GM23338 (cell line): ENCODE data around the gene TSPAN5. TPM values are rescaled to one million over a fixed set of nuclear protein-coding genes. Genes with fewer than 3 reads are reported as not detected.

Experiments used
- ATAC-seq: fragments of 200-7000 bp; cut with Tn5 transposase; 3 replicates; pipeline ENCODE4 v1.9.1; 2020
- DNase-seq: peaks from one replicate; pipeline ENCODE4 v3.0.0-alpha.2; 2015; ENCODE audit warnings: low spot score
- H2AFZ ChIP-seq: fragments of 200-600 bp; sonication (generic); 2 replicates; pipeline ENCODE4 v1.8.0; 2016; ENCODE audit warnings: antibody characterized with exemption, mild to moderate bottlenecking, moderate library complexity
- H3F3A ChIP-seq: fragments of 200-600 bp; sonication (generic); replicated peaks from 2 replicates; pipeline ENCODE4 v1.8.0; 2017; ENCODE audit warnings: antibody characterized with exemption, mixed run types, low read depth
- H3K27ac ChIP-seq: fragments of 200-600 bp; sonication (generic); 2 replicates; pipeline ENCODE4 v1.6.1; 2016; ENCODE audit warnings: low read depth
- H3K27me3 ChIP-seq: fragments of 200-600 bp; sonication (generic); 2 replicates; pipeline ENCODE4 v1.8.0; 2016; ENCODE audit warnings: mild to moderate bottlenecking, mixed run types, moderate library complexity; ENCODE audit not compliant: insufficient read depth
- H3K36me3 ChIP-seq: fragments of 200-600 bp; sonication (generic); 2 replicates; pipeline ENCODE4 v1.8.0; 2016; ENCODE audit warnings: mild to moderate bottlenecking; ENCODE audit not compliant: insufficient read depth
- H3K4me1 ChIP-seq: fragments of 200-600 bp; sonication (generic); 2 replicates; pipeline ENCODE4 v1.8.0; 2016; ENCODE audit warnings: mild to moderate bottlenecking, moderate library complexity; ENCODE audit not compliant: insufficient read depth
- H3K4me2 ChIP-seq: fragments of 200-600 bp; sonication (generic); 2 replicates; pipeline ENCODE4 v1.7.1; 2017; ENCODE audit warnings: mixed run types
- H3K4me3 ChIP-seq: fragments of 200-600 bp; sonication (generic); 2 replicates; pipeline ENCODE4 v1.6.1; 2016; ENCODE audit warnings: mixed run types
- H3K79me2 ChIP-seq: fragments of 200-600 bp; sonication (generic); replicated peaks from 2 replicates; pipeline ENCODE4 v1.8.0; 2017; ENCODE audit warnings: mild to moderate bottlenecking; ENCODE audit not compliant: insufficient read depth
- H3K9me2 ChIP-seq: fragments of 200-600 bp; sonication (generic); 2 replicates; pipeline ENCODE4 v1.8.0; 2017; ENCODE audit not compliant: insufficient read depth
- H4K20me1 ChIP-seq: fragments of 200-600 bp; sonication (generic); replicated peaks from 2 replicates; pipeline ENCODE4 v1.8.0; 2017; ENCODE audit warnings: mild to moderate bottlenecking; ENCODE audit not compliant: insufficient read depth
- H3K27ac Mint-ChIP-seq: 2 replicates; pipeline ENCODE4 v1.8.0; 2020; ENCODE audit warnings: inconsistent platforms, mild to moderate bottlenecking, moderate library complexity, mixed read lengths
- H3K27me3 Mint-ChIP-seq: 3 replicates; pipeline ENCODE4 v1.8.0; 2022; ENCODE audit warnings: low read depth, mild to moderate bottlenecking, moderate library complexity, mixed read lengths, inconsistent platforms; ENCODE audit not compliant: insufficient read depth, poor library complexity
- H3K36me3 Mint-ChIP-seq: 3 replicates; pipeline ENCODE4 v1.8.0; 2021; ENCODE audit warnings: low read depth, mild to moderate bottlenecking, inconsistent platforms, moderate library complexity, mixed read lengths
- H3K4me1 Mint-ChIP-seq: 3 replicates; pipeline ENCODE4 v1.8.0; 2020; ENCODE audit warnings: mild to moderate bottlenecking, inconsistent platforms, mixed read lengths
- H3K4me3 Mint-ChIP-seq: 3 replicates; pipeline ENCODE4 v1.8.0; 2021; ENCODE audit warnings: moderate library complexity, mild to moderate bottlenecking, inconsistent platforms, mixed read lengths
- H3K9me3 Mint-ChIP-seq: 3 replicates; pipeline ENCODE4 v1.8.0; 2020; ENCODE audit warnings: moderate library complexity, mild to moderate bottlenecking, inconsistent platforms, mixed read lengths
- CREB1 ChIP-seq: fragments of 250-450 bp; sonication (Bioruptor Pico); IDR thresholded peaks from 2 replicates; pipeline ENCODE4 v1.5.0; 2020; ENCODE audit warnings: low read depth, mild to moderate bottlenecking, moderate library complexity
- CTCF ChIP-seq, 2 experiments: fragments of 200-600 bp in 1 of 2; sonication (generic) in 1 of 2; conservative IDR thresholded peaks; 2 replicates each; pipeline versions ENCODE4 v1.5.1 to v1.6.1; 2016 to 2017; ENCODE audit warnings: antibody characterized with exemption in 2 of 2, low read depth in 2 of 2, mild to moderate bottlenecking in 2 of 2, moderate library complexity in 1 of 2
- EZH2 ChIP-seq: fragments of 200-600 bp; sonication (generic); IDR thresholded peaks from one replicate; pipeline ENCODE4 v1.8.0; 2017; ENCODE audit warnings: antibody characterized with exemption, mild to moderate bottlenecking, low read depth; ENCODE audit not compliant: unreplicated experiment
- EZH2phosphoT487 ChIP-seq: fragments of 200-600 bp; sonication (generic); IDR thresholded peaks from one replicate; pipeline ENCODE4 v1.8.1; 2018; ENCODE audit warnings: antibody characterized with exemption; ENCODE audit not compliant: unreplicated experiment
- JUNB ChIP-seq: IDR thresholded peaks from one replicate; pipeline ENCODE4 v1.6.1; 2016; ENCODE audit warnings: antibody characterized with exemption; ENCODE audit not compliant: unreplicated experiment
- NANOG ChIP-seq: IDR thresholded peaks from 2 replicates; pipeline ENCODE4 v1.6.1; 2016; ENCODE audit warnings: antibody characterized with exemption, borderline replicate concordance
- POLR2AphosphoS5 ChIP-seq: IDR thresholded peaks from 2 replicates; pipeline ENCODE4 v1.6.1; 2016; ENCODE audit warnings: antibody characterized with exemption, low read depth
- STAT1 ChIP-seq: IDR thresholded peaks from one replicate; pipeline ENCODE4 v1.6.1; 2016; ENCODE audit warnings: antibody characterized with exemption; ENCODE audit not compliant: unreplicated experiment
- ZNF114 ChIP-seq: fragments of 250-450 bp; sonication (Bioruptor Pico); IDR thresholded peaks from 2 replicates; pipeline ENCODE4 v1.5.0; 2020; ENCODE audit warnings: mild to moderate bottlenecking, moderate library complexity
- ZNF331 ChIP-seq: fragments of 250-450 bp; sonication (Bioruptor Pico); IDR thresholded peaks from 2 replicates; pipeline ENCODE4 v1.5.0; 2020; ENCODE audit warnings: low read depth, mild to moderate bottlenecking, moderate library complexity
- ZNF462 ChIP-seq: fragments of 250-450 bp; sonication (Bioruptor Pico); IDR thresholded peaks from 2 replicates; pipeline ENCODE4 v1.5.0; 2020; ENCODE audit warnings: mild to moderate bottlenecking, moderate library complexity
- polyA plus RNA-seq: library from polyadenylated mRNA; unstranded; fragments of >200 nt; fragmentation: Nextera tagmentation; extraction: Ambion mirVana; gene quantifications from 2 replicates; pipeline ENCODE4 v1.2.1, GENCODE V29; 2016
- total RNA-seq: library from RNA; depleted of rRNA; stranded (reverse); fragments of >200 nt; shearing (Covaris generic); gene quantifications from 2 replicates; pipeline ENCODE4 v1.2.3, GENCODE V29; 2014
- TF ChIP-seq, protein P1 (sequence below): IDR thresholded peaks from one replicate; pipeline ENCODE4 v1.6.1; 2018; ENCODE audit warnings: antibody characterized with exemption; ENCODE audit not compliant: unreplicated experiment
- TF ChIP-seq, protein P2 (sequence below): IDR thresholded peaks from 2 replicates; pipeline ENCODE4 v1.6.1; 2016; ENCODE audit warnings: antibody characterized with exemption

Gene TSPAN5
- total and polyA plus RNA-seq, 2 experiments from 2014 or later = 18.6 to 21.5 TPM

DNA sequence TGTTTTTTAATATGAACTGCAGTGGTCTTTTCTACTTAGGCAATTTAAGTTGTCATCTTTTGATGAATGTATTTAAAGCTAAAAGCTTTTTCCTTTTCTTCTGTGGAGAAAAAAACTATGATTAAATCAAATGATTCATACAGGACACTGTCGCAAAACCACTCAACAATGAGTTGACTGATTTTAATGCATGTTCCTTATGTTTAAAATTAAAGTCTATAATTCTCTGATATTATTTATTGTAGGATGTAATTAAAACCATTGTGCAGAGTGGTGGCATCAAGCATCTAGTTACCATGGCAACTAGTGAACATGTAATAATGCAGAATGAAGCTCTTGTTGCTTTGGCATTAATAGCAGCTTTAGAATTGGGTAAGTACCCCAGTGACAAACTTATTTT lies 224.7 kb downstream of the TSPAN5 start:
- Histone ChIP-seq H3K27me3 (no peaks in the 10 kb centered on the region), H3K4me2 (no peak overlapping the region), H3K27ac (no peak overlapping the region), H4K20me1 (no peaks in the 10 kb centered on the region), H3K4me1 (no peaks in the 10 kb centered on the region), H3K36me3 (no peaks in the 10 kb centered on the region), H2AFZ (no peak overlapping the region), H3K9me2 (no peaks in the 10 kb centered on the region), H3K4me3 (no peak overlapping the region), H3K79me2 (no peaks in the 10 kb centered on the region), H3F3A (no peaks in the 10 kb centered on the region)
- Mint-ChIP-seq H3K9me3 (no peaks in the 10 kb centered on the region), H3K4me3 (no peak overlapping the region), H3K27me3 (no peaks in the 10 kb centered on the region), H3K36me3 (no peaks in the 10 kb centered on the region), H3K4me1 (no peaks in the 10 kb centered on the region), H3K27ac (no peak overlapping the region)
- no peak for ATAC-seq
- TF ChIP-seq, protein P1, sequence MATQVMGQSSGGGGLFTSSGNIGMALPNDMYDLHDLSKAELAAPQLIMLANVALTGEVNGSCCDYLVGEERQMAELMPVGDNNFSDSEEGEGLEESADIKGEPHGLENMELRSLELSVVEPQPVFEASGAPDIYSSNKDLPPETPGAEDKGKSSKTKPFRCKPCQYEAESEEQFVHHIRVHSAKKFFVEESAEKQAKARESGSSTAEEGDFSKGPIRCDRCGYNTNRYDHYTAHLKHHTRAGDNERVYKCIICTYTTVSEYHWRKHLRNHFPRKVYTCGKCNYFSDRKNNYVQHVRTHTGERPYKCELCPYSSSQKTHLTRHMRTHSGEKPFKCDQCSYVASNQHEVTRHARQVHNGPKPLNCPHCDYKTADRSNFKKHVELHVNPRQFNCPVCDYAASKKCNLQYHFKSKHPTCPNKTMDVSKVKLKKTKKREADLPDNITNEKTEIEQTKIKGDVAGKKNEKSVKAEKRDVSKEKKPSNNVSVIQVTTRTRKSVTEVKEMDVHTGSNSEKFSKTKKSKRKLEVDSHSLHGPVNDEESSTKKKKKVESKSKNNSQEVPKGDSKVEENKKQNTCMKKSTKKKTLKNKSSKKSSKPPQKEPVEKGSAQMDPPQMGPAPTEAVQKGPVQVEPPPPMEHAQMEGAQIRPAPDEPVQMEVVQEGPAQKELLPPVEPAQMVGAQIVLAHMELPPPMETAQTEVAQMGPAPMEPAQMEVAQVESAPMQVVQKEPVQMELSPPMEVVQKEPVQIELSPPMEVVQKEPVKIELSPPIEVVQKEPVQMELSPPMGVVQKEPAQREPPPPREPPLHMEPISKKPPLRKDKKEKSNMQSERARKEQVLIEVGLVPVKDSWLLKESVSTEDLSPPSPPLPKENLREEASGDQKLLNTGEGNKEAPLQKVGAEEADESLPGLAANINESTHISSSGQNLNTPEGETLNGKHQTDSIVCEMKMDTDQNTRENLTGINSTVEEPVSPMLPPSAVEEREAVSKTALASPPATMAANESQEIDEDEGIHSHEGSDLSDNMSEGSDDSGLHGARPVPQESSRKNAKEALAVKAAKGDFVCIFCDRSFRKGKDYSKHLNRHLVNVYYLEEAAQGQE = no peak
- TF ChIP-seq CTCF (conservative IDR thresholded peaks at IDR 0.05; ENCODE audit: low read depth in 2 of 2) (no peak), JUNB (no peak), NANOG (no peak), EZH2 (no peak), ZNF331 (CRISPR knock-in tag) (no peak), ZNF462 (CRISPR knock-in tag) (no peak), ZNF114 (CRISPR knock-in tag) (no peak), POLR2AphosphoS5 (no peak), CREB1 (CRISPR knock-in tag) (no peak), EZH2phosphoT487 (no peak), STAT1 (no peak)
- TF ChIP-seq, protein P2, sequence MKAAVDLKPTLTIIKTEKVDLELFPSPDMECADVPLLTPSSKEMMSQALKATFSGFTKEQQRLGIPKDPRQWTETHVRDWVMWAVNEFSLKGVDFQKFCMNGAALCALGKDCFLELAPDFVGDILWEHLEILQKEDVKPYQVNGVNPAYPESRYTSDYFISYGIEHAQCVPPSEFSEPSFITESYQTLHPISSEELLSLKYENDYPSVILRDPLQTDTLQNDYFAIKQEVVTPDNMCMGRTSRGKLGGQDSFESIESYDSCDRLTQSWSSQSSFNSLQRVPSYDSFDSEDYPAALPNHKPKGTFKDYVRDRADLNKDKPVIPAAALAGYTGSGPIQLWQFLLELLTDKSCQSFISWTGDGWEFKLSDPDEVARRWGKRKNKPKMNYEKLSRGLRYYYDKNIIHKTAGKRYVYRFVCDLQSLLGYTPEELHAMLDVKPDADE = no peak
- DNase-seq = no peak
